ENCODE data around the gene MARCHF11. TPM values are rescaled to one million over a fixed set of nuclear protein-coding genes. Genes with fewer than 3 reads are reported as not detected.

The MARCHF11 gene
- total RNA-seq, 1 donor from 2014 or later = 7.1 TPM

DNA sequence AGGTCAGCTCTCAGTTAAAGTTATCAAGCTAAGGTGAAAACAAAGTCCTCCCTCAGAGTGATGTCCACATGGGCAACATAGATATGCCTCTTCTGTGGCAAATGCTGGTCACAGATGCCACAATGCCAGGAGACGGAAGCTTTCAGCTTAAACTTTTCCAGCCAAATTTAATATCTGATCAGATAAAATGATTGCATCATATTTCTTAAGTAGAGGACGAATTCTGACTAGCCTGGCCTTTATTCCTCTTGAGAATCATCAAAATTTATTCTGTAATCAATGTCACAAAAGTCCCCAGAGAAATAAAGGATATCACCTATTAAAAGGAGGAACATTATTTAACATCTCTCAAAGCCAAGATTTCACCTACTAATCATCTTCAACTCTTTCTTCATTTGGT, 161.9 kb downstream of the MARCHF11 start:
- DNase-seq (no peak), ATAC-seq (ENCODE audit: poor library complexity) (no peak)
- intact Hi-C loops (cut with DNase I) = no loop called here

Data from Right ventricle myocardium superior (tissue), 1 donor.